Astrocyte (in vitro differentiated cells and primary cell): ENCODE measurements around the gene CNTNAP5. TPM values are rescaled to one million over a fixed set of nuclear protein-coding genes. Genes with fewer than 3 reads are reported as not detected.

ENCODE experiments used
- DNase-seq: peaks from one replicate; pipeline ENCODE4 v3.0.0-alpha.2; 2010; ENCODE audit warnings: low read depth
- FAIRE-seq: peaks from 2 replicates; lab custom pipeline; 2011; peaks lifted over from hg19 to GRCh38; lab: Jason Lieb, UNC
- H2AFZ ChIP-seq: 2 replicates; pipeline ENCODE4 v1.6.0; 2012; ENCODE audit warnings: low read depth, low read length, inconsistent platforms
- H3K27ac ChIP-seq: 2 replicates; pipeline ENCODE4 v1.5.1; 2011; ENCODE audit warnings: low read depth, low read length, inconsistent platforms
- H3K27me3 ChIP-seq: 2 replicates; pipeline ENCODE4 v1.6.0; 2011; ENCODE audit warnings: low read length, inconsistent platforms; ENCODE audit not compliant: insufficient read depth
- H3K36me3 ChIP-seq: 2 replicates; pipeline ENCODE4 v1.5.1; 2011; ENCODE audit warnings: low read length, inconsistent platforms; ENCODE audit not compliant: insufficient read depth
- H3K4me1 ChIP-seq: 2 replicates; pipeline ENCODE4 v1.5.1; 2011; ENCODE audit warnings: low read length, inconsistent platforms; ENCODE audit not compliant: insufficient read depth
- H3K4me2 ChIP-seq: 2 replicates; pipeline ENCODE4 v1.6.0; 2012; ENCODE audit warnings: low read length, inconsistent platforms
- H3K4me3 ChIP-seq: 2 replicates; pipeline ENCODE4 v1.5.1; 2011; ENCODE audit warnings: low read depth, mild to moderate bottlenecking, low read length, inconsistent platforms; ENCODE audit not compliant: insufficient read depth
- H3K79me2 ChIP-seq: 2 replicates; pipeline ENCODE4 v1.6.0; 2012; ENCODE audit warnings: mild to moderate bottlenecking, low read length, inconsistent platforms; ENCODE audit not compliant: insufficient read depth
- H3K9ac ChIP-seq: 2 replicates; pipeline ENCODE4 v1.6.0; 2012; ENCODE audit warnings: mild to moderate bottlenecking, low read length, inconsistent platforms
- H3K9me3 ChIP-seq: 2 replicates; pipeline ENCODE4 v1.5.1; 2012; ENCODE audit warnings: low read depth, mild to moderate bottlenecking, low read length, inconsistent platforms; ENCODE audit not compliant: insufficient read depth
- H4K20me1 ChIP-seq: 2 replicates; pipeline ENCODE4 v1.6.0; 2012; ENCODE audit warnings: low read length, inconsistent platforms; ENCODE audit not compliant: insufficient read depth
- H3K27ac Mint-ChIP-seq: one replicate; pipeline ENCODE4 v1.8.0; 2021; ENCODE audit warnings: mild to moderate bottlenecking, mixed read lengths; ENCODE audit not compliant: unreplicated experiment
- H3K27me3 Mint-ChIP-seq: one replicate; pipeline ENCODE4 v1.8.0; 2021; ENCODE audit warnings: low read depth, mixed read lengths; ENCODE audit not compliant: unreplicated experiment
- H3K36me3 Mint-ChIP-seq: one replicate; pipeline ENCODE4 v1.8.0; 2021; ENCODE audit warnings: low read depth, mixed read lengths; ENCODE audit not compliant: unreplicated experiment
- H3K4me1 Mint-ChIP-seq: one replicate; pipeline ENCODE4 v1.8.0; 2021; ENCODE audit warnings: low read depth, mixed read lengths; ENCODE audit not compliant: unreplicated experiment
- H3K4me3 Mint-ChIP-seq: one replicate; pipeline ENCODE4 v1.8.0; 2021; ENCODE audit warnings: mild to moderate bottlenecking, moderate library complexity, mixed read lengths; ENCODE audit not compliant: unreplicated experiment
- H3K9me3 Mint-ChIP-seq: one replicate; pipeline ENCODE4 v1.8.0; 2021; ENCODE audit warnings: mild to moderate bottlenecking, mixed read lengths; ENCODE audit not compliant: unreplicated experiment
- EZH2 ChIP-seq: IDR thresholded peaks from 2 replicates; pipeline ENCODE4 v1.6.1; 2012; ENCODE audit warnings: mild to moderate bottlenecking, low read length, inconsistent platforms; ENCODE audit not compliant: insufficient read depth
- total RNA-seq: library from RNA; stranded (reverse); gene quantifications from 2 replicates; pipeline ENCODE4 v1.2.1, GENCODE V29; 2021
- TF ChIP-seq, protein P1 (sequence below): IDR thresholded peaks from 2 replicates; pipeline ENCODE4 v1.5.1; 2011; ENCODE audit warnings: low read depth, mild to moderate bottlenecking, inconsistent platforms, low read length, moderate library complexity; ENCODE audit not compliant: insufficient read depth

Gene CNTNAP5
- total RNA-seq, 1 donor from 2014 or later = 0.30 TPM

DNA sequence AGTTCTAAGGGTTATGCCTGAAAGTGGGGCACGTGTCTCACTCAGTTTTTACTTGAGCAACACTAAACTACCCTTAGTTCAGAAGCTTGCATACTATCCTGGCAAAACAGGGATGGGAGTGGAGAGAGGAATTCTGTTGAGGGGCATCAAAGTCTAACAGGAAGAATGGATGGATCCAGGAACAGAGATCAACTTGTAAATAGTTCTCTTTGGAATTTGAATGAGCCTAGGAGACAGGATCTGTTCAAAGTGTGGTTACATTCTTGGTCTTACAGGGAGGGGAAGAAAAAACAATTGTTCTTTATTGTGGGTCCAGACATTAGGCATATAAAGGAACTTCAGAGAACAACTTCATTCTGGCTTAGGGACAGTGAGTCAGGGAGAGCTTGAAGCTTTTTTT is 560.2 kb downstream of the CNTNAP5 start:
- FAIRE-seq (no peak), DNase-seq (no peak)
- Histone ChIP-seq H3K9ac (no peak overlapping the region), H3K27me3 (no peaks in the 10 kb centered on the region), H2AFZ (no peak overlapping the region), H4K20me1 (no peaks in the 10 kb centered on the region), H3K36me3 (no peaks in the 10 kb centered on the region), H3K27ac (no peak overlapping the region), H3K4me1 (no peaks in the 10 kb centered on the region), H3K9me3 (peaks cover 7% of the 10 kb centered on the region), H3K79me2 (no peaks in the 10 kb centered on the region), H3K4me2 (no peak overlapping the region), H3K4me3 (no peak overlapping the region)
- Mint-ChIP-seq H3K9me3 (no peaks in the 10 kb centered on the region), H3K27me3 (no peaks in the 10 kb centered on the region), H3K36me3 (no peaks in the 10 kb centered on the region), H3K4me3 (no peak overlapping the region), H3K4me1 (peaks cover 1% of the 10 kb centered on the region), H3K27ac (no peak overlapping the region)
- TF ChIP-seq, protein P1, sequence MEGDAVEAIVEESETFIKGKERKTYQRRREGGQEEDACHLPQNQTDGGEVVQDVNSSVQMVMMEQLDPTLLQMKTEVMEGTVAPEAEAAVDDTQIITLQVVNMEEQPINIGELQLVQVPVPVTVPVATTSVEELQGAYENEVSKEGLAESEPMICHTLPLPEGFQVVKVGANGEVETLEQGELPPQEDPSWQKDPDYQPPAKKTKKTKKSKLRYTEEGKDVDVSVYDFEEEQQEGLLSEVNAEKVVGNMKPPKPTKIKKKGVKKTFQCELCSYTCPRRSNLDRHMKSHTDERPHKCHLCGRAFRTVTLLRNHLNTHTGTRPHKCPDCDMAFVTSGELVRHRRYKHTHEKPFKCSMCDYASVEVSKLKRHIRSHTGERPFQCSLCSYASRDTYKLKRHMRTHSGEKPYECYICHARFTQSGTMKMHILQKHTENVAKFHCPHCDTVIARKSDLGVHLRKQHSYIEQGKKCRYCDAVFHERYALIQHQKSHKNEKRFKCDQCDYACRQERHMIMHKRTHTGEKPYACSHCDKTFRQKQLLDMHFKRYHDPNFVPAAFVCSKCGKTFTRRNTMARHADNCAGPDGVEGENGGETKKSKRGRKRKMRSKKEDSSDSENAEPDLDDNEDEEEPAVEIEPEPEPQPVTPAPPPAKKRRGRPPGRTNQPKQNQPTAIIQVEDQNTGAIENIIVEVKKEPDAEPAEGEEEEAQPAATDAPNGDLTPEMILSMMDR = no peak
- no peak for TF ChIP-seq EZH2

DNA sequence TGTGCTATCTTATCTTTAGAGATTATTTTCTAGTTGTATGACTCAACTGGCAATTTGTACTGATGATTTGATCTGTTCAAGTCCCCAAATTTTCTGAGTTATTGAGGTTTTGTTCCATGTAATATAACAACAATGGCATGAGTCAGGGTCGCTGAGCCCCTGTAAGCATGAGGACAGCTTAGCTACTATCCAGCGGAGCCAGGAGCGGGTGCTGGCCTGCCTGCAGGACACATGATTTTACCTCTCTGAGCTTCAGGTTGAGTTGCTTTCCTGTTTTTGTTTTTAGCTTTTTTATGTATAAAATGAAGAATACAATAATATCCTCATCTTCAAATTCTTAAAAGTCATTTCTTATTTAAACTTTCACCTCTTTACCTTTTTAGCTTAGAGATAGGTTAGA is 561.1 kb downstream of the CNTNAP5 start:
- no peaks in the 10 kb centered on the region for H3K79me2 ChIP-seq
- no peaks in the 10 kb centered on the region for H4K20me1 ChIP-seq
- H2AFZ ChIP-seq = no peak overlapping the region
- no peaks in the 10 kb centered on the region for H3K36me3 ChIP-seq
- Mint-ChIP-seq H3K4me1 (peaks cover 1% of the 10 kb centered on the region), H3K36me3 (no peaks in the 10 kb centered on the region), H3K4me3 (no peak overlapping the region), H3K27me3 (no peaks in the 10 kb centered on the region), H3K9me3 (no peaks in the 10 kb centered on the region), H3K27ac (no peak overlapping the region)
- H3K9me3 ChIP-seq = peaks cover 7% of the 10 kb centered on the region
- FAIRE-seq (no peak), DNase-seq (no peak)
- no peak for TF ChIP-seq EZH2
- H3K4me1 ChIP-seq = no peaks in the 10 kb centered on the region
- H3K27ac ChIP-seq = no peak overlapping the region
- no peak overlapping the region for H3K4me3 ChIP-seq
- H3K4me2 ChIP-seq = no peak overlapping the region
- no peak overlapping the region for H3K9ac ChIP-seq
- H3K27me3 ChIP-seq = no peaks in the 10 kb centered on the region

DNA sequence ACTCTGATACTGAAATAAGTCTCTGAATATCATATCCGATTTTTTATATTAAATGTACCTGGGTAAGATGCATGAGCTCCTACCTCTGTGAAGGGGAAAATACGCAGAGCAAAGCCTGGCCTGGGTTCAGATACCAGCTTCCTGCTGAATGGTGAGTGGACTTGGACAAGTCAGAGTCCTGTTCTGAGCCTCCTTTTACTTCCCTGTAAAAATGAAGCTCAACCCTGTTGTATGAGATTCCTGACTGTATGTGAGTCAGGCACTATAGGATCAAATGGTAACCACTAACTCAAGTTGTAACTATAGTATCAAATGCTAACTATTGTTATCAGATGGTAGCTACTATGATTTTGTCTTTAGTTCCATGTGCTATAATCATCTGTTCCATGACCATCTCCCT is 561.7 kb downstream of the CNTNAP5 start:
- FAIRE-seq (no peak), DNase-seq (no peak)
- Mint-ChIP-seq H3K4me1 (peaks cover 1% of the 10 kb centered on the region), H3K9me3 (no peaks in the 10 kb centered on the region), H3K36me3 (no peaks in the 10 kb centered on the region), H3K4me3 (no peak overlapping the region), H3K27me3 (no peaks in the 10 kb centered on the region), H3K27ac (no peak overlapping the region)
- H3K79me2 ChIP-seq = no peaks in the 10 kb centered on the region
- no peaks in the 10 kb centered on the region for H4K20me1 ChIP-seq
- no peaks in the 10 kb centered on the region for H3K36me3 ChIP-seq
- H3K4me1 ChIP-seq = no peaks in the 10 kb centered on the region
- TF ChIP-seq, protein P1 = no peak
- TF ChIP-seq EZH2 = no peak
- H3K27me3 ChIP-seq = no peaks in the 10 kb centered on the region
- H3K27ac ChIP-seq = no peak overlapping the region
- H3K9me3 ChIP-seq = peaks cover 7% of the 10 kb centered on the region
- no peak overlapping the region for H2AFZ ChIP-seq
- no peak overlapping the region for H3K4me3 ChIP-seq
- no peak overlapping the region for H3K4me2 ChIP-seq
- H3K9ac ChIP-seq = no peak overlapping the region
